ENCODE data around the gene CYB561D1. TPM values are rescaled to one million over a fixed set of nuclear protein-coding genes. Genes with fewer than 3 reads are reported as not detected.
A peak's percentile ranks its signal among the peaks of the same experiment; 100 is the strongest.

Gene CYB561D1
- total and polyA plus RNA-seq, 12 donors = 4.4 to 21.2 (median 11.5) TPM

- no peak overlapping the region for H3K27ac ChIP-seq
- WGBS, 4 donors = 55 to 68% (median 63%) methylated on average over 8 to 9 of the region's 9 CpGs
- no peak overlapping the region for H3K4me3 ChIP-seq
- peaks cover 23 to 41% of the 10 kb centered on the region in 2 donors for H3K4me1 ChIP-seq (replicated peaks in 1 of 2)
- H3K27me3 ChIP-seq = no peaks in the 10 kb centered on the region
- TF ChIP-seq, protein P1, sequence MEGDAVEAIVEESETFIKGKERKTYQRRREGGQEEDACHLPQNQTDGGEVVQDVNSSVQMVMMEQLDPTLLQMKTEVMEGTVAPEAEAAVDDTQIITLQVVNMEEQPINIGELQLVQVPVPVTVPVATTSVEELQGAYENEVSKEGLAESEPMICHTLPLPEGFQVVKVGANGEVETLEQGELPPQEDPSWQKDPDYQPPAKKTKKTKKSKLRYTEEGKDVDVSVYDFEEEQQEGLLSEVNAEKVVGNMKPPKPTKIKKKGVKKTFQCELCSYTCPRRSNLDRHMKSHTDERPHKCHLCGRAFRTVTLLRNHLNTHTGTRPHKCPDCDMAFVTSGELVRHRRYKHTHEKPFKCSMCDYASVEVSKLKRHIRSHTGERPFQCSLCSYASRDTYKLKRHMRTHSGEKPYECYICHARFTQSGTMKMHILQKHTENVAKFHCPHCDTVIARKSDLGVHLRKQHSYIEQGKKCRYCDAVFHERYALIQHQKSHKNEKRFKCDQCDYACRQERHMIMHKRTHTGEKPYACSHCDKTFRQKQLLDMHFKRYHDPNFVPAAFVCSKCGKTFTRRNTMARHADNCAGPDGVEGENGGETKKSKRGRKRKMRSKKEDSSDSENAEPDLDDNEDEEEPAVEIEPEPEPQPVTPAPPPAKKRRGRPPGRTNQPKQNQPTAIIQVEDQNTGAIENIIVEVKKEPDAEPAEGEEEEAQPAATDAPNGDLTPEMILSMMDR (IDR thresholded peaks at IDR 0.05) = no peak
- TF ChIP-seq POLR2A (IDR thresholded peaks at IDR 0.05) = no peak
- no peaks in the 10 kb centered on the region for H3K9me3 ChIP-seq (replicated peaks in 1 of 3)
- intact Hi-C loops (cut with DNase I) = loop anchor here in 1 of 2 donors (2.0 kb wide), 1 partner anchor 31 kb away; no protein-coding TSS in a partner anchor
- H3K36me3 ChIP-seq (replicated peaks in 1 of 2) = peaks cover 0 to 26% of the 10 kb centered on the region in 2 donors
- no peak for DNase-seq
Measured at GRCh38 chr1:109497449-109498160, 3.7 kb downstream of the CYB561D1 start.

GRCh38 chr1:109498161-109498801 is 4.4 kb downstream of the CYB561D1 start:
- TF ChIP-seq, protein P1 (IDR thresholded peaks at IDR 0.05) = peak; percentile 18 to 65 (median 54)
- no peak for TF ChIP-seq POLR2A (IDR thresholded peaks at IDR 0.05)
- intact Hi-C loops (cut with DNase I) = no loop called here

GRCh38 chr1:109499081-109499480 is 5.2 kb downstream of the CYB561D1 start:
- H3K4me3 ChIP-seq = no peak overlapping the region
- WGBS, 4 donors = 73 to 83% (median 78%) methylated on average over 7 of the region's 7 CpGs
- H3K4me1 ChIP-seq (replicated peaks in 1 of 2) = peaks cover 23 to 35% of the 10 kb centered on the region in 2 donors
- no peaks in the 10 kb centered on the region for H3K27me3 ChIP-seq
- peaks cover 0 to 26% of the 10 kb centered on the region in 2 donors for H3K36me3 ChIP-seq (replicated peaks in 1 of 2)
- no peaks in the 10 kb centered on the region for H3K9me3 ChIP-seq (replicated peaks in 1 of 3)
- DNase-seq = no peak
- no peak for TF ChIP-seq POLR2A (IDR thresholded peaks at IDR 0.05)
- TF ChIP-seq, protein P1 (IDR thresholded peaks at IDR 0.05) = no peak
- peak overlapping the region in 3 of 5 donors; percentile 36 to 74 (median 65) for H3K27ac ChIP-seq
- intact Hi-C loops (cut with DNase I) = no loop called here

More at GRCh38 chr1:109498161-109498801, 4.4 kb downstream of the CYB561D1 start:
- no peaks in the 10 kb centered on the region for H3K27me3 ChIP-seq
- H3K36me3 ChIP-seq (replicated peaks in 1 of 2) = peaks cover 0 to 26% of the 10 kb centered on the region in 2 donors
- peaks cover 23 to 40% of the 10 kb centered on the region in 2 donors for H3K4me1 ChIP-seq (replicated peaks in 1 of 2)
- WGBS, 4 donors = 67 to 82% (median 71%) methylated on average over 5 to 12 of the region's 12 CpGs
- peak overlapping the region in 1 of 5 donors; percentile 65 for H3K27ac ChIP-seq
- H3K9me3 ChIP-seq (replicated peaks in 1 of 3) = no peaks in the 10 kb centered on the region
- H3K4me3 ChIP-seq = no peak overlapping the region
- peak in 5 of 7 donors; percentile 33 to 76 (median 45) for DNase-seq
